GM21381 (cell line): Measurements from ENCODE around the gene ADARB2.

Experiments
- ATAC-seq: cut with Tn5 transposase; IDR thresholded peaks from one replicate; pipeline ENCODE4 v1.9.1; 2021; ENCODE audit warnings: mild to moderate bottlenecking, moderate library complexity; ENCODE audit not compliant: unreplicated experiment

ADARB2 gene

DNA sequence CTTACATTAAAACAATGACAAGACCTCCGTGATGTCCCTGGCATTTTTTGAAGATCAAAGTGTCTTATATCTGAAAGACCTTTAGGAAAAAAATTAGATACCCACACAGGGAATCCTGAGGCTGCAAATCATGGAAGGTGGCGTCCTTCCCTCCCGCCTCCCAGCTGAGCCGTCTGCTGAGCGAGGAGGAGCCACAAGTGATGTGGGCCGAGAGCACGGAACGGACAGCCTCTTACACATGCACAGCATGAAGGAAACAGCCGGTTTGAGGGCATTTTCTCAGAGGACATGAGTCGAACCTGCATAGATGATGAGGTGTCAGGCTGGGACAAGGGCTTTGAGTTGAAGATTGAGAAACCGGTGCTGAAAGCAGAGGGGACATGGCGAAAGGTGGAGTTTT is 163.3 kb downstream of the ADARB2 start:
- ATAC-seq: no peak

GRCh38 chr10:1573334-1573969 is 163.9 kb downstream of the ADARB2 start:
- no peak for ATAC-seq

- ATAC-seq: no peak
These were observed 164.6 kb downstream of the ADARB2 start for GRCh38 chr10:1572519-1573333.

GRCh38 chr10:1571587-1572237 is 165.6 kb downstream of the ADARB2 start:
- ATAC-seq: no peak

DNA sequence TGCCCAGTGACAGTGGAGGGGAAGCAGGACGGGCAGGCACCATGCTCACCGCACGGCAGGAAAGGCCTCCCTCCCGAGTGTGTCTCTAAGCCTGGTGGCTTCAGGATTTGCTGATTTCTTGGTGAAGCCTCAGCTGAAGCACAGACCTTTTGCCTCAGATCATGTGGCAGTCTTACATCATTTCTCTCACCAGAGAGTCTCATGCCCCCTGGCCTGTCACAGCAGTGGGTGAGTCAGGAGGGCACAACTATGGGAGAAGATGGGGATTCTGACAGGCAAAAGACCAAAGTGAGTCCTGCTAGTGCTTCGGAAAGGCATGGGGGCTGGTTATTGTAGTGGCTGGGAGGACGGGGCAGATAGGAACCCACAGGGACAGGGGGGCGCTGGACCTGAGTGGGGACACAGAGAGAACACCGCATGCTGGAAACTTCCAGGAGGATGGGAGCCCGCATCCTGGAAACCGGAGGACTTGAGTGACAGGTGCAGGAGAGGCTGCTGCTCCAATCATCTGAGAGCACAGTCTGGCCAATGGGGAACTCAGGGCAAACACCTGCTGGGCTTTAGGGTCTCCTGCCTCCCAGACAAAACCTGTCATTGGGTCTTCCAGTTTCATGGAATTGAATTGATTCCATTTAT is 166.8 kb downstream of the ADARB2 start:
- ATAC-seq: no peak

DNA sequence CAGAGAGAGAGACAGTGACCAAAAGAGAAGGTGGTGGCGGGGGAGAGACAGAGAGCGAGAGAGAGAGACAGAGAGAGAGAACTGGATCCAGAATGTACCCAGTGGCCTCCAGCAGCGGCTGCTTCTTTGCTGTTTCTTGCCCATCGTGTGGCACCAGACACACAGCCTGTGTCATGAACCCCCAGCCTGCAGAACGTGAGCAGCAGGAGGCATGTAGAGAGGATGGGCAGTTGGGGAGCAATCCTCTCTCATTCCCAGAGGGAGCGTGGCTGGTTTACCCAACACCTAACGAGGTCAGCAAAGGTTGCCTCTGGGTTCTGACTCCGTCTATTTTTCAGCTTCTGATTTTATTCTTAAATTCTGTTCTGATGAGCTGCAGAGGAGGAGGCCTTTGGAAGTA is 168.1 kb downstream of the ADARB2 start:
- no peak for ATAC-seq

DNA sequence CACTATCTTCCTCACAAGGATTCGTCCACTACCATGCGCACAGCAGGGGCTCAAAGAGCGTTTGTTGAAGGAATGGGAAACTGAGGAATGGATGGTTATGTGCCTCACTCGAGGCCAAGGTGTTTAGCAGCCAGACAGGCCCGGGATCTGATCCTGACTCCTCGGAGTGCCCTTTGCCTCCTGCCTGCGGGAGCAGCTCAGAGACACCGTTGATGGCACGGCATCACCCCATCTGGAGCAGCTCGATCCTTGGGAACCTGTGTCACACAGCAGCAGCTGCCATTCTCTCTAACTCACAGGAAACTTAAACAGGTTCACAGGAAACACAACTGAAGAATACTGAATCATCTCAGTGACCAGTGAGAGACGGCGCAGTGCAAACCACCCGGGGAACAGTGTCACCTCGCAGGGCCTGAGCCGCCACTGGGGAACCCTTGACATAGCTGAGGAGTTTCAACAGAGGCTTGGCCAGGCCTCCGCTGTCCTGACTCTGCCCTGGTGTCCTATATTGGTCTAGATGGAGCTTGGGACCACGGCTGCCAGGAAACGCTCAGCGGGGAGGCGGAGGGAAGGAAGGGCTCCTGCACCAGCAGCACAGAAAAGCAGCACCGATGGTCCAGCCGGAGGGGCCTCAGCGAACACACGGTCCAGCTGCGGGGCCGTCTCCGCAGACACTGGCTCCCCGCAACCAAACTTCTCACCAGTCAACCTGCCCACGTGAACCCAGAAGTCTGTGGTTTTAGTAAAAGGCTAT is 169.4 kb downstream of the ADARB2 start:
- ATAC-seq: no peak

GRCh38 chr10:1567152-1567551 is 170.2 kb downstream of the ADARB2 start:
- ATAC-seq: no peak

DNA sequence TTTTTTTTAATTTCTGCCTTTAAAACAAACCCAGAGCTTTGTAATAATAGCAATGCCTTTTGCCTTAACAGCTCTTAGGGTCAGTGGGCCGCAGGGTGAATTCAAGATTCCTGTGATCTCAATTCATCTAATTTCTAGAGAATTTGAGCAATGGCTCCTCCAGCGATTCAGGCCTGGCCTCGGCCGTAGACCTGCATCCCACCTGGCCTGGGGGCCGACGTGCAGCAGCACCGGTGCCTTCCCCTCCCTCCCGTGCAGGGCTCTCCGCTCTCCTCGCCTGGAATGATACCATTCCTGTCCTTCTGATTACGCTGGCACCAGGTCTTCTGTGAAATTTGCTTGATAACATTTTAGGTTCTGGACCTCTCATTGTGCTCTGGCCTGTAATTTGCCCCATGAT is 172.5 kb downstream of the ADARB2 start:
- ATAC-seq: no peak

GRCh38 chr10:1563028-1563427 is 174.3 kb downstream of the ADARB2 start:
- ATAC-seq: no peak

DNA sequence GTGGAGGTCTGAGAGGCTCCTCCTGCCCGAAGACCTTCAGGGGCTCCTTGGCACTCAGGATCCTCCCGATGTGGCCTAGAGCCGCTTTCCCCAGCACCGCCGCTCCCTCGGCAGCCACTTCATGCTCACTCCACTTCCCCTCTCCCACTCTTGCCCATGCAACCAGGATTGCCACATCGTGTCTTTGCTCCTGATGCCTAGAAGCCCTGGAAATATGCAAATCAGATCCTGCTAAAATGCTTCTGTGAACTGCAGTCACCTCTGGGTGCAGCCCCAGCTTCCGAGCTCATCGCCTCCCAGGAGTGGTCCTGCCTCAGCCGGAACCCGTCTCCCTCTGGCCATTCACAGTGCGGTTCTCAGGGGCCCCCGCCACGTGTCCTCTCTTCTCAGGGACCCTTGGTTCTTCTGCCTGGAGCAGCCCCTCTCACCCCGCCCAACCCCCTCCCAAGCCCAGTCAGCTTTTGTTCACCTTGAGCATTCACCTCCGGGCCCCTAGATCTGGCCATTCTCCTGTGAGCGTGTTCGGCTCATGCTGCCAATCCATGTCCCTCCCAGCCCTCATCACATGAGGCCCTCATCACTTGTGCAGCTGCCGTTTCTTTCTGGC is 175.5 kb downstream of the ADARB2 start:
- ATAC-seq: no peak

DNA sequence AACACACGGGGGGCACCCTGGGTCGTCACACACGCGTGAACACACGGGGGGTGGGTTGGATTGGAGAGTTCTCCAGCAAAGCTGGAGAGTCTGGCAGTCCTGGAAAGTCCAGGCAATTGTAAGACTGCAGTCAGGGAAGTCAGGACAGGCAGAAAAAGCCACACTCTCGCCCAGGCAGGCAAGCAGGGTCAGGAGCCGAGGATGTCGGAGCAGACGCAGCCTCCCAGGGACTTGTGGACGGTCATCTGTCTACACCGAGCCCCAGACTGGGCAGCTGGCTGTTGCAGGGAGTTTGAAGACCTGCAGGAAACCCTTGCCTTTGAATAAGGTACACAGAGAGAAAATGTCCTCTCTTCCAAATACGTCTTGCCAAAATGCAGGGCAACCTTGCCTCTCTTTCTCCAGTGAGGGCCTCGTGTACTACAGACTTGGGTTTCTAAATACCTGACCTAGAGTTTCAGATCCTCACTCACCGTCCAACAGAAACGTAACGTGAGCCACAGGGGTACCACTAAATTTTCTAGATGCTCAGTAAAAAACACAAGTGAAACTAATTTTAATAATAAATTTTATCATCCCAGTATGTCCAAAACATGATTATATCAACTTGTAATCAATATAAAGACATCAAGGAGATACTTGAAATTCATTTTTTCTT is 176.7 kb downstream of the ADARB2 start:
- ATAC-seq: no peak

- ATAC-seq: no peak
These were observed 177.6 kb downstream of the ADARB2 start for GRCh38 chr10:1559761-1560160.

- no peak for ATAC-seq
These were observed 178.0 kb downstream of the ADARB2 start for GRCh38 chr10:1559311-1559710.

GRCh38 chr10:1558906-1559305 is 178.4 kb downstream of the ADARB2 start:
- no peak for ATAC-seq

- ATAC-seq: no peak
These were observed 180.2 kb downstream of the ADARB2 start for GRCh38 chr10:1557081-1557480.

DNA sequence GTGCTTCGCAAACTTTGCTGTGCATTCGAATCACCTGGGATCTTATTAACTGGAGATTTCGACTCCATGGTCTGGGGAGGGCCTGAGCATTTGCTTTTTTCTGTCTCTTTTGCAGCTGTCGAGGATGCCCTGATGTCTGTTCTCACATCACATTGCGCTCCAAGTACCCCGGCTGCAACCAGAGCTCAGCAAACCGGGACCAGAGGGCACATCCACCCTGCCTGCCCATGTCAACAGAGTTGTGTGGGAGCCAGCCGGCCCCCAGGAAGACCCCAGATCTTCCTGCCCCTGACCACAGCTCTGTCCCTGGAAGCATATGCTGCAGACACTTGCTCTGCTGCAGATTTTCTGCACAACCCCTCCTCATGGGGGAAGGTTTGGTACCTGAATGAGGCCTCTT is 180.8 kb downstream of the ADARB2 start:
- no peak for ATAC-seq

- ATAC-seq: no peak
These were observed 183.4 kb downstream of the ADARB2 start for GRCh38 chr10:1553951-1554350.

DNA sequence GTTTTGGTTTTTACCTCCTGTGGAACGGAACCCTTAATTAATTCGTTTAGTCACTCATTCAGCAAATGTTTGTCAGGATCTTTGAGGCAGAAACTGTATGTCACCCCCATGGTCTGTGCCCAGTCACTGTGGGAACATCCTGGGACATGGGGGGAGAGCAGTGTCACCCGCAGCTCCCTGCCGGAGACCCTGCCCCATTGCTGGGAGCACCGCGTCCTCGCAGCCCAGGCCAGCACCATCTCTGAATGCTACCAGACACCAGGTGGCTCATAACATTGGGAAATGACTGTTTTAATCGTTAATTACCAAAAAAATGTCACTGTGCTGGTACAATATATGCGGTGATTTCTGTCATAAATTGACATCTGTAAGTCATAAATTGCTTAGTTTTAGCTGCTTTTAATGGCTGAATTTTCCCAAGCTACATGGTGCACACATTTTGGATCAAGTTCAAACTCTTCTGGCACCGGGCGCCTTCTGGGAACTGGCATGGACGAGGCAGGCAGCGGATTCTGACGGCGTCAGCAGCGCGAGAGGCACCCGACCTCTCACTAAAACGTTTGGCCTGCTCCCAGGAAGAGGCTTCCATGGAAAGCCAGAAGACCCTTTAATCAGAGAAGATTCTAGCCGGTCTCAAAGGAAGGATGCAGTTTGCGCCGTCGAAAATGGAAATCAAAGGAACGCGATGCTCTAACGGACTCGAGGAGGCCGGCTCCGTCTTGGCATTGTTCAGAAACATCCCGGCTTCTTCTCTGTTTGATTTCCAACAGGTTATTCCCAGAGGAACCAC is 184.2 kb downstream of the ADARB2 start:
- ATAC-seq: no peak
